SK-N-MC (cell line): Measurements from ENCODE around the gene PRR16.

ENCODE experiments used
- FOXP2 ChIP-seq: optimal IDR thresholded peaks from 2 replicates; pipeline ENCODE3; 2011; ENCODE audit warnings: mild to moderate bottlenecking, moderate library complexity; ENCODE audit not compliant: insufficient read depth; ENCODE audit errors: extremely low read length, control extremely low read depth
- POLR2AphosphoS5 ChIP-seq: IDR thresholded peaks from 2 replicates; pipeline ENCODE4 v1.6.1; 2012; ENCODE audit warnings: mild to moderate bottlenecking, low read depth, low read length, borderline replicate concordance

GRCh38 chr5:120564013-120564412 is 99.9 kb downstream of the PRR16 start:
- no peak for TF ChIP-seq POLR2AphosphoS5
- TF ChIP-seq FOXP2: no peak
